Keratinocyte (primary cell): ENCODE data around the gene ZNF202.

Experiments used
- EZH2 ChIP-seq: IDR thresholded peaks from one replicate; pipeline ENCODE4 v1.6.1; 2012; ENCODE audit warnings: inconsistent platforms, mild to moderate bottlenecking, low read length, moderate library complexity
- TF ChIP-seq, protein P1 (sequence below), 3 experiments: IDR thresholded peaks in 1 of 3; conservative IDR thresholded peaks in 1 of 3; optimal IDR thresholded peaks in 1 of 3; 2 replicates in 2 of 3; 3 replicates in 1 of 3; pipeline versions ENCODE3 to v1.5.1; 2011; ENCODE audit warnings: low read length in 3 of 3, mild to moderate bottlenecking in 3 of 3, moderate library complexity in 2 of 3, control low read depth in 1 of 3, inconsistent platforms in 1 of 3; ENCODE audit not compliant: insufficient read depth in 2 of 3; ENCODE audit errors: extremely low read depth in 1 of 3

GRCh38 chr11:123683428-123684170 is 57.9 kb downstream of the ZNF202 start:
- TF ChIP-seq, protein P1, sequence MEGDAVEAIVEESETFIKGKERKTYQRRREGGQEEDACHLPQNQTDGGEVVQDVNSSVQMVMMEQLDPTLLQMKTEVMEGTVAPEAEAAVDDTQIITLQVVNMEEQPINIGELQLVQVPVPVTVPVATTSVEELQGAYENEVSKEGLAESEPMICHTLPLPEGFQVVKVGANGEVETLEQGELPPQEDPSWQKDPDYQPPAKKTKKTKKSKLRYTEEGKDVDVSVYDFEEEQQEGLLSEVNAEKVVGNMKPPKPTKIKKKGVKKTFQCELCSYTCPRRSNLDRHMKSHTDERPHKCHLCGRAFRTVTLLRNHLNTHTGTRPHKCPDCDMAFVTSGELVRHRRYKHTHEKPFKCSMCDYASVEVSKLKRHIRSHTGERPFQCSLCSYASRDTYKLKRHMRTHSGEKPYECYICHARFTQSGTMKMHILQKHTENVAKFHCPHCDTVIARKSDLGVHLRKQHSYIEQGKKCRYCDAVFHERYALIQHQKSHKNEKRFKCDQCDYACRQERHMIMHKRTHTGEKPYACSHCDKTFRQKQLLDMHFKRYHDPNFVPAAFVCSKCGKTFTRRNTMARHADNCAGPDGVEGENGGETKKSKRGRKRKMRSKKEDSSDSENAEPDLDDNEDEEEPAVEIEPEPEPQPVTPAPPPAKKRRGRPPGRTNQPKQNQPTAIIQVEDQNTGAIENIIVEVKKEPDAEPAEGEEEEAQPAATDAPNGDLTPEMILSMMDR (optimal IDR thresholded peaks at IDR 0.05 in 1 of 3, IDR thresholded peaks at IDR 0.05 in 1 of 3, conservative IDR thresholded peaks at IDR 0.05 in 1 of 3; ENCODE audit: extremely low read depth in 1 of 3, insufficient read depth in 2 of 3, low read length in 3 of 3): no peak
- TF ChIP-seq EZH2: no peak
